OCI-LY3 (cell line): ENCODE results near the gene POLE3.
"Not testable (repeated sequence)": the region's sequence is repeated elsewhere in the genome, so short reads cannot be mapped to it uniquely, and the experiment has no call there.

ENCODE experiments used
- H2AFZ ChIP-seq: fragments of 200-600, 300-600 bp; shearing (Covaris generic); 2 replicates; pipeline ENCODE4 v1.6.0; 2014; ENCODE audit warnings: antibody characterized with exemption, low read depth, low read length
- H3K27ac ChIP-seq: fragments of 200-600, 300-600 bp; sonication (generic); 2 replicates; pipeline ENCODE4 v1.5.1; 2014; ENCODE audit warnings: mild to moderate bottlenecking, low read length, moderate library complexity, mixed read lengths
- H3K27me3 ChIP-seq: fragments of 200-600, 300-600 bp; sonication (generic); 2 replicates; pipeline ENCODE4 v1.6.1; 2014; ENCODE audit warnings: low read depth, low read length, mixed read lengths
- H3K36me3 ChIP-seq: fragments of 200-600, 300-600 bp; sonication (generic); replicated peaks from 2 replicates; pipeline ENCODE3; 2014; ENCODE audit warnings: low read depth, low read length, mixed read lengths
- H3K4me1 ChIP-seq: fragments of 300-600, 200-600 bp; sonication (generic); 2 replicates; pipeline ENCODE4 v1.6.1; 2014; ENCODE audit warnings: low read length, mixed read lengths
- H3K4me2 ChIP-seq: fragments of 200-600, 300-600 bp; sonication (generic); 2 replicates; pipeline ENCODE4 v1.6.1; 2014; ENCODE audit warnings: low read length, mixed read lengths
- H3K4me3 ChIP-seq: fragments of 300-600, 200-600 bp; sonication (generic); 2 replicates; pipeline ENCODE4 v1.5.1; 2014; ENCODE audit warnings: antibody characterized with exemption, mild to moderate bottlenecking, low read length, moderate library complexity
- H3K79me2 ChIP-seq: fragments of 300-600, 200-600 bp; shearing (Covaris generic); 2 replicates; pipeline ENCODE4 v1.6.1; 2014; ENCODE audit warnings: mild to moderate bottlenecking, low read length, mixed read lengths
- H3K9ac ChIP-seq: fragments of 300-600, 200-600 bp; shearing (Covaris generic); 2 replicates; pipeline ENCODE4 v1.6.0; 2014; ENCODE audit warnings: mild to moderate bottlenecking, low read length, moderate library complexity
- H3K9me3 ChIP-seq: fragments of 200-600, 300-600 bp; shearing (Covaris generic); 2 replicates; pipeline ENCODE4 v1.6.1; 2014; ENCODE audit warnings: low read length, mixed read lengths; ENCODE audit not compliant: insufficient read depth
- H4K20me1 ChIP-seq: fragments of 200-600, 300-600 bp; sonication (generic); 2 replicates; pipeline ENCODE4 v1.6.1; 2016; ENCODE audit warnings: low read length, mixed read lengths; ENCODE audit not compliant: insufficient read depth
- CTCF ChIP-seq: fragments of 200-600, 300-600 bp; sonication (generic); IDR thresholded peaks from 2 replicates; pipeline ENCODE4 v1.5.1; 2014; ENCODE audit warnings: antibody characterized with exemption, low read length, low read depth
- EZH2phosphoT487 ChIP-seq: fragments of 200-600 bp; shearing (Covaris generic); IDR thresholded peaks from 2 replicates; pipeline ENCODE4 v1.6.1; 2018; ENCODE audit warnings: antibody characterized with exemption, mixed run types, low read depth

POLE3 gene

GRCh38 chr9:113368982-113369854 is 41.3 kb downstream of the POLE3 start:
- no peak overlapping the region for H3K4me2 ChIP-seq
- H3K27ac ChIP-seq: no peak overlapping the region
- H3K36me3 ChIP-seq: peaks cover 20% of the 10 kb centered on the region
- no peak overlapping the region for H3K9ac ChIP-seq
- no peaks in the 10 kb centered on the region for H3K9me3 ChIP-seq
- no peak overlapping the region for H2AFZ ChIP-seq
- no peaks in the 10 kb centered on the region for H3K27me3 ChIP-seq
- H3K4me3 ChIP-seq: no peak overlapping the region
- no peaks in the 10 kb centered on the region for H3K4me1 ChIP-seq
- no peaks in the 10 kb centered on the region for H3K79me2 ChIP-seq
- TF ChIP-seq EZH2phosphoT487 (no peak), CTCF (no peak)
- H4K20me1 ChIP-seq: no peaks in the 10 kb centered on the region; the same call in 1 of the 2 replicates

GRCh38 chr9:113368348-113368981 is 42.0 kb downstream of the POLE3 start:
- H3K27me3 ChIP-seq: no peaks in the 10 kb centered on the region
- no peaks in the 10 kb centered on the region for H3K4me1 ChIP-seq
- no peak overlapping the region for H2AFZ ChIP-seq
- no peaks in the 10 kb centered on the region for H3K79me2 ChIP-seq
- TF ChIP-seq EZH2phosphoT487 (no peak), CTCF (no peak)
- no peak overlapping the region for H3K4me2 ChIP-seq
- peaks cover 13% of the 10 kb centered on the region for H3K36me3 ChIP-seq
- no peaks in the 10 kb centered on the region; the same call in 1 of the 2 replicates for H4K20me1 ChIP-seq
- H3K27ac ChIP-seq: no peak overlapping the region
- no peak overlapping the region for H3K4me3 ChIP-seq
- no peaks in the 10 kb centered on the region for H3K9me3 ChIP-seq
- H3K9ac ChIP-seq: no peak overlapping the region

- H4K20me1 ChIP-seq, H3K27me3 ChIP-seq, H2AFZ ChIP-seq, H3K9ac ChIP-seq, H3K4me2 ChIP-seq, H3K4me3 ChIP-seq, H3K9me3 ChIP-seq, H3K4me1 ChIP-seq, H3K79me2 ChIP-seq, H3K36me3 ChIP-seq, H3K27ac ChIP-seq: not testable (repeated sequence)
Measured at GRCh38 chr9:113365652-113366051, 44.8 kb downstream of the POLE3 start.

GRCh38 chr9:113364951-113365350 is 45.5 kb downstream of the POLE3 start:
- Histone ChIP-seq H3K4me1 (no peaks in the 10 kb centered on the region), H3K4me3 (no peak overlapping the region), H3K4me2 (no peak overlapping the region), H3K27me3 (no peaks in the 10 kb centered on the region), H3K36me3 (no peaks in the 10 kb centered on the region), H3K9me3 (no peaks in the 10 kb centered on the region), H3K79me2 (no peaks in the 10 kb centered on the region), H4K20me1 (no peaks in the 10 kb centered on the region), H3K9ac (no peak overlapping the region), H3K27ac (no peak overlapping the region), H2AFZ (no peak overlapping the region)
- TF ChIP-seq EZH2phosphoT487: no peak
- no peak for TF ChIP-seq CTCF
